GM21825 (cell line): Measurements from ENCODE around the gene LBR.

Source experiments
- ATAC-seq: cut with Tn5 transposase; IDR thresholded peaks from one replicate; pipeline ENCODE4 v1.9.1; 2021; ENCODE audit warnings: mild to moderate bottlenecking, moderate library complexity; ENCODE audit not compliant: unreplicated experiment

Gene LBR

GRCh38 chr1:225464851-225465792 lies 37.3 kb upstream of the LBR start:
- ATAC-seq, result no peak

DNA sequence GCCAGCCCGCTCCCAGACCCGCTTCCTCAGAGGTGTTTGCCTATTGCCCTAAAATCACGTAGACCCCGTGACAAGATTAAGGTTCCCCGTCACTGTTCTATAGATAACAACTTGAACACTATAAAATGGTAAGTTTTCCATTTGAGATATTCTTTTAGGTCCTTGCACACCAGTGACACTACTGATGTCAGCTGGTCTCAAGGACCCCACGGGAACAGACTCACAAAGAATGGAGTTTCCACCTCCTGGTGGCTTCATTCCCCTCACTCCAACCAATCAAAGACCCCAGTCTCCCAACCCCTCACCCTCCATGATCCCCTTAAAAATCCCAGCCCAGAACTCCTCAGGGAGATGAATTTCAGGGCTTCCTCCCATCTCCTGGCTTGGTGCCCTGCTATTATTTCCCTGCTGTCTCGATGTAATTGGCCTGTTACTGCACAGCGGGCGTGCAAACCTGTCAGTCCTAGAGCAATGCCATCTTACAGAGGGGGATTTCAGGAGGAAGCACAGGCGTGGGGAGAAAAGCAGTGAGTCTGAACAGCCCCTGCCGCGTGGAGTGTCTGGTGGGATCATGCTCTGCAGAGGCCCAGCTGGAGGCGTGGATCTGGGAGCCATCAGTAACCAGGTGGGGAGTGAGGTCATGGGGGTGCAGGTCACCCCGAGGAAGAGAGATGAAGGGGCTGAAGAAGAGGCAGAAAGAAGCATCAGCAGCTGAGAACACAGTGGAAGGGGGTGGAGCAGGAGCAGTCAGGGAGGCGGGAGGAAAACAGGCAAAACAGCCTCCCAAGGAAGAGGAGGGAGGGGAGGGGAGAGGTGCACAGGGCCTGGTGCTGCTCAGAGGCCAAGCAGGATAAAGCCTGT lies 35.1 kb upstream of the LBR start:
- ATAC-seq, result no peak

DNA sequence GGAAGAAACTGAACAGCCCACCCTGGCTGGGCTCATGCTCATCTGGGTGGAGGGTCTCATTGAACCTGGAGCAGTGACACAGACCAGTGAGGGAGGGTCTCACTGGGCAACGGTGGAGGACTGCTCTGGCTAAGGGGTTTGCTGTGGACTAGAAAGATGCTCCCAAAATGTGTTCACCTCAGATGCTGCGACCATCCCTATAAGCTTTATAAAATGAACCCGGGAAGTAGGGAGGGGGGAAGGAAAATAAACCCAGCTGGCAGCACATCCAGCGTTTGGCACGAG lies 34.5 kb upstream of the LBR start:
- ATAC-seq, result no peak

DNA sequence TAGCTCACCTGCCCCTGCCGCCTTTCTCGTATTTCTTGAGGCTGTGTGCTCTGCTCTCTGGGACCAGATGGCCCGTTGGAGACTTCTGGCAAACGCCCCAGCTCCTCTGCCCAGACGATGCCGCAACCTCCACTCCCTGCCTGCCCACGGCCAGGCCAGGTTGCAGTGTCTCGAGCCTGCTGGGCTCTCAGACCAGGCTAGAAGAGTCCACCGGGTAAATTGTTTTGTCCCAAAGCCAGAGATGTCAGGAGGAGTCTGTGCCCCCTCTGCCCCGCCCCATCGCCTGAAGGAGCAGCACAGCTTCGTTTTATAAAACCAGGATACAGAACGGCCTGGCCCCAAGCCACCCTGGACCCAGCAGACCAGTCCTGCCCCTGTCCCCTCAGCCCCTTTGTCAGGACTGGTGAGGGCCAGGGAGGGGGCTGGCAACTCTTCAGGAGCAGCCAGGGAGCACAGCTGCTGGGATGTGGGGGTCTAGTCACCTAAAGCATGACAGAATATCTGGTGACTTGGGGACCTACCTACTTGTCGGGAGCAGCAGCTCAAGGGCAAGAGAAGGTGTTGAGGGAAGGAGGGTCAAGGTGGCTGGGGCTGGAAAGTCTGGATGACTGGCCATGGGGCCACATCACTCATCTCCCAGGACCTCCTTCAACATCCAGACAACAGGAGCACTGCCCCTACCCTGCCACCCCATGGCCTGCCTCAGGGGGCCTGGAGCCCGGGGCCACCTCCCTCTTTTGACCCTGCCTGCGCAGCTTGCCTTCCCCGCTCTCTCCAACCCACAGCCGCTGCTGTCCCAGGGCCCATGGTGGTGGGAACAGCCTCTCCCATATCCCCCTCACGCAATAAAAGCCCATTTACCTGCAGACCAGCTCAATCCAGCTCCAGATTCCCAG lies 33.9 kb upstream of the LBR start:
- no peak for ATAC-seq

GRCh38 chr1:225460737-225461532 lies 33.1 kb upstream of the LBR start:
- no peak for ATAC-seq

DNA sequence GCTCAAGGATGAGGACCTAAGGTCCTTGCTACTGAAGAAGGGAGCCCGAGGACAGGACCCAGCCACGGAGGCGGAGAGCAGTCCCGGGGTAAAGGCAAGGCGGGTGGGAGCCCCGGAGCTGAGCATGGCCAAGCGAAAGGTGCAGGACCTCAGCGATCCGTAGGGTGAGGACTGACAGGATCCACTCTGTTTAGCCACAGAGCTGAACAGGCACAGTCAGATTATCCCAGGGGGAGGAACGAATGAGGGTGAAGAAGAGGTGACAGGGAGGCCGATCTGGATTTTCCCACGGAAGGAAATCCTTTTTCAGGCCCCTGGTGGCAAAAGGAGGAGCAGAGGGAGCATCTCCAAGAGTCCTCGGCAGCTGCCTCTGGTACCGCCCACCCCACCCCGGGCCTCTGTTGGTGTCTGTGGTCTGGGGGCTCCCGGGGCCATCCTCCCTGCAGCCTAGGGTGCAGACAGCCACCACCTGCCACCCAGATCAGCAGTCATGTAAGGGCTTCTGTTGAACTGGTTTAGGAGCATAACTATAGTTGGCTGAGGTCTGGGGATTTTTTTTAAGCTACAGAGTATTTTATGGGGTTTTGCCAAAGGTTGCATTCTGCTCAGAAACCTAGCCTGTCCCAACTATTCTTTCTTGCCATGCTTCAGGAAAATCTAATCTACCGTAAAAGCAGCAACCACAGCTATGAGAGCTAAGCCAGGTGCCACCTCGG lies 32.3 kb upstream of the LBR start:
- ATAC-seq, result no peak

DNA sequence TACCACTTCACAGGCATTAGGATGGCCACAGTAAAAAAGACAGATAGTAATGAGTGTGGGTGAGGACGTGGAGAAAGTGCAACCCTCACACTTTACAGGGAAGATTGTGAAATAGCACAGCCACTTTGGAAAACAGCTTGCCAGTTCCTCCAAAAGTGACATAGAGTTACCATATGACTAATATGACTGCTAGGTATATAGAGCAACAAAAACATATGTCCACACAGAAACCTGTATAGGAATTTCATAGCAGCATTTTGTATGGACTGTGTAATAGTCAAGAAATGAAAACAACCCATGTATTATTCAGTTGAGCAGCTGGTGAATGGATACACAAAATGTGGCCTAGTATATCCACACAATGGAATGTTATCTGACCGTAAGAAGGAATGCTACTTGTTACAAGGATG lies 30.4 kb upstream of the LBR start:
- no peak for ATAC-seq

- no peak for ATAC-seq
These were observed 26.9 kb upstream of the LBR start for GRCh38 chr1:225454733-225455132.

DNA sequence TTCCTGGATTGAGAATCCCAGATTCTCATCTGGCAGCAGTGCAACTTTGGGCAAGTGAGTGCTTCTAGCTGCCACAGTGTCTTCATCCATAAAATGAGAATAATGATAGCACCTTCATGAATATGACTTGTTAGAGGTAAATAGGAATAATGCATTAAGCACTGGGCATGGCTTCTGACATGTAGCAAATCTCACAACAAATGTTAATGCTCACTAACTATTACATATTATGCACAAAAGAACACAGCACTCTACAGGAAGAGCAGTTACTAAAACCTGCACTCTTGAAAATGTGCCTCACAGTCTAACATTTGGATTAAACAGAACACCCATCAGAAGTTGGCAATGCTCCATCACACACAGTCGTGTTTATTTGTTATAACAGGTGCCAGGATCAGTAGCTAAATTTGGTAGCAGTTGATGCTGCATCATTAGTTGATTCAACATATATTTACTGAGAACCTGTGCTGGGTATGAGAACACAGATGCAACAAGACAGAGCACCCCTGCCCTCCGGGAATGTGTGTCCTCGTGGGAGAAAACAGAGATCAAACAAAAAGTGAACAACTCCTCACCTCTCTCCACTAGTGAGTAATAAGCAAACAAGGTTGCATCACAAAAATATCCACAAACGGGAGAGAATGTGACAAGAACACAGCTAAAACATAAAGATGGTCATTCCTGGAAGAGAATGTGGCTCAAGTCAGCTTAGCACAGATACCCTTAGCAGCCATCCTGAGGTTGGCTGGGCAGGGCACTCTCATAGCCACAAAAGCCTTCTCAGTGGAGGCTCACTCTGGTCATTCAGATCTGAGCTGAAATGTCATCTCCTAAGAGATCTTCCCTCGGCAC lies 26.2 kb upstream of the LBR start:
- ATAC-seq, result no peak

DNA sequence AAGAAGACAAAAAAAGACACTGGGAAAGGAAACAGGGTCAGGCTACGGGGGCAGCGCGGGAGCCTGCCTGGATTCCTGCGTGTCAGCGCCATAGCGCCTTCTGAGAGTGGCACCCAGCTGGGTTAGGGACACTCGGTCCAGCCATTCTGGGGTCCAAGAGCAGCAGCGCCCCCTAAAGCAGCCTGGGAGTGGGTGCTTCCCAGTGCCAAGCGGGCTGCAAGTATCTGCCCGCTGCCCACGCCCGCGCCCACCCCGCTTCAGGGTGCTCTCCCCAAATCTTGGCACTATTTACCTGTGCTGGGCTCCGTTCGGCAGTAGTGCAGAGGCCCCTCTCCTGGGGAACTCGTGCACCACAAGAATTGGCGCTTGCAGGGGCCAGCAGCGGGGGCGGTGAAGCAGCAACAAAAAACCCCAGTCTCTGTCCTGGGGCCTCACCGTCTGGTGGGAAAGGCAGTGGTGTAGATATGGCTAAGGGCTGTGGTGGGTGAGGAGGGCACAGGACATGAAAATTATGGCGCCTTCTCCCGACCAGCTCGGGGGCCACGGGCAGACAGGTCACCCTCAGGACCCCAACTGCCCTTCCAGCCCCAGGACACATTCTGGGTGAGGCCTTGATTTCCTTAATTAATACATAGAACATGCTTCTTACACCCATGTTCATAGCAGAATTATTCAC lies 24.1 kb upstream of the LBR start:
- ATAC-seq, result no peak

DNA sequence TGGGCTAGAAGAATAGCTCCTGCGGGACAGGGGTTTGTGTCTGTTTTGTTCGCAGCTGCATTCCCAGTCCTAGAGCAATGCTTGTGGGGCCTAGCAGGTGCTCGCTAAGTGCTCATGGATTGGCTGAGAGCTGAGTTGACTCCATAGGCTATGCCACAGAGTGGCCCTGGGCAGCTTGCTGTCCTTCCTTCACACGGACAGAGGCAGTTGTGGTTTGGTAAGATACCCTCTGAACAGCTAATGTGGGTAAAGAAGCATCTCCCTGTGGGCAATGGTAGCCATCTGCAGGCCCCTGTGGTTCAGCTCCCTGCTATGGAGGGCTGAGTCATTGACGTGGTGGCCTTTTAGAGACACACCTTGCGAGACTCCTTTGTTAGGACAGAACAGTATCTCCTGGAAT lies 23.5 kb upstream of the LBR start:
- no peak for ATAC-seq

DNA sequence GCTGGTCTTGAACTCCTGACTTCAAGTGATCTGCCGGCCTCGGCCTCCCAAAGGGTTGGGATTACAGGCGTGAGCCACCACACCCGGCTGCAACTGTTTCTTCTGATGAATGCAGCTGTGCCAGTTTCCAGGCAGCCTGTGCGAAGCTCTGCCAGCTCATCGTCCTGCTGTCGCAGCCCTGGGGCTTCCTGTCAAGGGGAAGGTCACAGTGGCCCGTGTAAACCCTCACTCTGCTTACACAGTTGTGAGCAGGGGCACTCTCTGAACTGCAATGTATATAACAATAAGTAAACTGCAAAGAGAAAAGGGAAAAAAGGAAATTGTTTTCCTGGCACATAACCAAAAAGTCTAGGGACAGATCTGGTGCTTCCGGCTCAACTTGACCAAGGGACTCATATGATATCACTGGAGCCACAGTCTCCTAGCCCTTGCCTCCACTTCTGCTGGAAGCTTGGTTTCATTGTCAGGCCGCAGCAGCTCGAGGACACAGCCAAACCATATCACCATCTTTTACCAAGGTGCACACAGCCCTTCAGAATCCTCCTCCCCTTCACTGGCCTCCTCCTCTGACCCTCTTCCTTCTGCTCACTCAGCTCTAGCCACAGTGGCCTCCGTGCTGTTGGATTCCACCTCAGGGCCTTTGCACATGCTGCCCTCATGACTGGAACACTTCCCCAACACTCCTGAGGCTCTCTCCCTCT lies 22.8 kb upstream of the LBR start:
- no peak for ATAC-seq

- ATAC-seq, result no peak
These were observed 21.9 kb upstream of the LBR start for GRCh38 chr1:225449774-225450173.

DNA sequence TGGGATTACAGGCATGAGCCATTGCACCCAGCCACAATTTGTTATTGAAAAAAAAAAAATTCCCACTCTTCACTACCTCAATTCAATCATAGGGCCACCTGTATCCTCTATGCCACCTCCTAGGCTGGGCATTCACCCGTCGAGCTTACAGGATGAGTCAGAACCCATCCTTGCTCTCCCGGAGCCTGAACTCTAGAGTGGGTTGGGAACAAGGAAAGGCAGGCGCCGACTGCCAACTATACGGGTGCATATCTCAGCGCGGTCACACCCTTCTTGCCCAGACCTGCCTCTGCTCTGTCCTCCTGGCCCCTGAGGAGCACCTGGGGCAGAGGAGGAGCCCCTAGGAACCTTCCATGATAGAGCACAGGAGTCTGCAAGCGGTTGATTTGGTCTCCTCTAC lies 21.4 kb upstream of the LBR start:
- ATAC-seq, result no peak

GRCh38 chr1:225448146-225448805 lies 20.4 kb upstream of the LBR start:
- no peak for ATAC-seq

DNA sequence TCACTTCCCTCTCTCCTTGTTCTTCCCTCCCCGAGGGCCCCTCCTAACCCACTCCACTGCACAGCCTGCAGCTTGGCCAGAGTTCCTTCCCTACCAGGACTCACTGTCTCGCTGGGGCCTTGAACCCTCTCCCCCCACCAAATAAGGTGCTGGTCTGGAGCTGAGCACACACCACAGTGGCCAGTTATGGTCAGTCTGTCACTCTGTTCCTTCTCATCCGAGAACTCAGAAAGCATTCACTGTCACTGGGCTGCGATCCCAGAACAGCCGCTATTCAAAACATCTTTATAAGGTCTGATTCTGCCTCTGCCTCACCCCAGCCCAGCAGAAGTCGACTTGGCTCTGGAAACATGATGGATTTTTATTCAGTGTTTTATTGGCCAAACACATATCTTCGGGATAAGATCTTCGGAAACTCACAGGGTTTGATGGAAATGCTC lies 19.8 kb upstream of the LBR start:
- ATAC-seq, result no peak

DNA sequence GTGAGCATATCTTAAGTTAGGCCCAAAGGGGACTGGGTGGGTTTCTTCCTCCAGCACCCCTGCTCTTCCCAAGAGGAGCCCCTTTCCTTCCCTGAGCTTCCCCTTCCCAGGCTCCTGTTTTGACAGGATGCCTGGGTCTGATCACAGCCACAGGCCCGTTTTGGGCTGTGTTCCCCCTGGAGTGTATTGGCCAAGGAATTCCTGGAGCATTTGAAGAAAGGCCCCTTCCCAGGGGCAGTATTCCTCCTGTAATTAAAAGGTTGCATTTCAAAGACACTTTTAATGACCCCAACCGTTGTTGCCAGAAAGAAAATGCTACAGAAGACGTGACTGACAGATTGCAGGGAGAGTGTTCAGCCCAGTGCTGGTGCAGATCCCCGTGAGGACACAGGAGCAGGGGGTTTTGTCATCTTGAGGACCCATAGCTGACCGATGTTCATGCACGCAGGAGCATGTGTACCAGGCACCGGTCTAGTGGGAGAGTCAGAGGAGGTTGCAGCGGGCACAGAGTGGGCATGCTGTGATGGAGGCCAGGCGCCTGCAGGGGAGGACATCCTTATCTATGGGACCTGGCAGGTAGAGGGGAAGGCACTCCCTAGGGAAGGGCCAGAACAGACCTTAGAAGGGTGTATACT lies 19.3 kb upstream of the LBR start:
- no peak for ATAC-seq
